A673 (cell line): ENCODE measurements around the gene NUMA1.

Source experiments
- CTCF ChIP-seq: fragments of 300-800, 200-600 bp; sonication (generic); conservative IDR thresholded peaks from 2 replicates; pipeline ENCODE4 v1.5.1; 2017; ENCODE audit warnings: low read depth, mild to moderate bottlenecking, antibody characterized with exemption, low read length, moderate library complexity, mixed read lengths
- EZH2 ChIP-seq: fragments of 200-600 bp; sonication (generic); IDR thresholded peaks from 2 replicates; pipeline ENCODE4 v1.6.1; 2017; ENCODE audit warnings: borderline replicate concordance, low read depth, mild to moderate bottlenecking, mixed read lengths, antibody characterized with exemption, low read length; ENCODE audit not compliant: poor library complexity, severe bottlenecking

DNA sequence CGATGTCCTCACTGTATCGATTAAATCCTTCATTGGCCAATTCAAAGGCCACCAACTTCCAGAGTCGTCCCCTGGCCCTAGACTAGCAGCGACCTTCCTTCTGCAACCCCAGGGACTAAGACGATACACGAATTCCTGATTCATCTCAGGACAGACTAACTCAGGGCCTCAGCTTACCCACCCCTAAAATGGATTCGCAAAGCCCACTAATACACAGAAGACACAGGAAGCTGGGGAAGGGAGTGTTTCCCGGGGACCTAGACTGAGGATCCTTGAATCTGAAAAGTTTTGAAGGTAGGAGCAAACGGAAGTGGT is 22.2 kb upstream of the NUMA1 start:
- TF ChIP-seq CTCF = no peak
- TF ChIP-seq EZH2 = no peak
